Activated CD4-positive, alpha-beta T cell treated with anti-CD3 and anti-CD28 coated beads for 36 hours (primary cell): ENCODE data around the gene CCDC80. TPM values are rescaled to one million over a fixed set of nuclear protein-coding genes. Genes with fewer than 3 reads are reported as not detected.

ENCODE experiments used
- ATAC-seq: fragments of 200-7000 bp; cut with Tn5 transposase; one replicate; pipeline ENCODE4 v1.10.0; 2021; ENCODE audit warnings: mild to moderate bottlenecking, moderate library complexity
- CTCF ChIA-PET: fragments of 350-600 bp; sonication (Branson Sonifier 250); formaldehyde crosslinking; loops from one replicate; lab custom pipeline; 2021; ENCODE audit warnings: antibody characterized with exemption; lab: Charles Lee
- POLR2A ChIA-PET: fragments of 350-600 bp; sonication (Branson Sonifier 250); formaldehyde crosslinking; loops from one replicate; lab custom pipeline; 2021; ENCODE audit warnings: antibody characterized with exemption, inconsistent platforms; lab: Charles Lee
- DNase-seq: peaks from one replicate; pipeline ENCODE4 v3.0.0-alpha.2; 2020
- H3K27ac Mint-ChIP-seq: one replicate; pipeline ENCODE4 v1.8.0; 2021; ENCODE audit warnings: mixed read lengths
- H3K27me3 Mint-ChIP-seq: one replicate; pipeline ENCODE4 v1.8.0; 2021; ENCODE audit warnings: mixed read lengths
- H3K36me3 Mint-ChIP-seq: one replicate; pipeline ENCODE4 v1.8.0; 2021; ENCODE audit warnings: low read depth, mixed read lengths
- H3K4me1 Mint-ChIP-seq: one replicate; pipeline ENCODE4 v1.8.0; 2021; ENCODE audit warnings: mixed read lengths
- H3K4me3 Mint-ChIP-seq: one replicate; pipeline ENCODE4 v1.8.0; 2021; ENCODE audit warnings: mild to moderate bottlenecking, moderate library complexity, mixed read lengths
- H3K9me3 Mint-ChIP-seq: one replicate; pipeline ENCODE4 v1.8.0; 2021; ENCODE audit warnings: low read depth, mixed read lengths
- intact Hi-C, 2 experiments: fragments of 100-400 bp; cut with DNase I in 1 of 2; cut with micrococcal nuclease in 1 of 2; formaldehyde crosslinking; loops; one replicate each; pipeline versions ENCODE4 v1.14.2 to v1.15.1; 2022 to 2024; cut with DNase I, micrococcal nuclease
- total RNA-seq, 2 experiments: library from RNA; stranded (reverse); gene quantifications; one replicate each; pipeline ENCODE4 v1.2.3, GENCODE V29; 2021

The CCDC80 gene
- total RNA-seq, 2 experiments from 2014 or later: not detected

GRCh38 chr3:112610121-112610520 lies 30.8 kb downstream of the CCDC80 start:
- no peaks in the 10 kb centered on the region for H3K9me3 Mint-ChIP-seq
- H3K4me1 Mint-ChIP-seq: peaks cover 5% of the 10 kb centered on the region
- ATAC-seq: no peak
- no peak for DNase-seq
- H3K27ac Mint-ChIP-seq: no peak overlapping the region
- intact Hi-C loops: no loop called here
- no peaks in the 10 kb centered on the region for H3K36me3 Mint-ChIP-seq
- no peaks in the 10 kb centered on the region for H3K27me3 Mint-ChIP-seq
- CTCF ChIA-PET: no interaction called here
- POLR2A ChIA-PET: no interaction called here
- no peak overlapping the region for H3K4me3 Mint-ChIP-seq

DNA sequence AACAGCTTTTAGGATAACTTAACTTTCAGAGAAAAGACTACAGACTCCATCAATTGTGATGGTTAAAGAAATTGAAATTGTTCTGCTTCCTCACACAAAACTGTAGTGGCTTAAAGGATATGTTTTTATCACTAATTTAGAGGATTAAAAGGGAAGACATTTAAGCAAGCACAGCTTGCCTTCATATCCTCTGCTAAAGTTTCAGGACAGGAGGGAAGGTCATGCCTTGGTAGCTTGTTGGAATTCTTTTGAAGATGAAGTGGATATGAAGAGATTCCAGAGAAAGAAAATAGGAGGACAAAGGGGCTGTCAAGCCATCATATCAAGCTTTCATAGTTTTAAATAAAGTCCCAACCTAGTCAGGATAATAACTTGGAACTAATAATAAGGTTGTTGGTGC lies 33.1 kb downstream of the CCDC80 start:
- ChIA-PET POLR2A (no interaction called here), CTCF (interaction anchor here (1.5 to 2.1 kb wide), 3 partner anchors 8 to 11 kb away, joined by 5 to 10 read pairs (median 6); no protein-coding TSS in a partner anchor)
- H3K27ac Mint-ChIP-seq: no peak overlapping the region
- no peaks in the 10 kb centered on the region for H3K36me3 Mint-ChIP-seq
- H3K4me1 Mint-ChIP-seq: peaks cover 10% of the 10 kb centered on the region
- ATAC-seq (no peak), DNase-seq (no peak)
- H3K4me3 Mint-ChIP-seq: no peak overlapping the region
- no peaks in the 10 kb centered on the region for H3K27me3 Mint-ChIP-seq
- intact Hi-C loops: no loop called here
- H3K9me3 Mint-ChIP-seq: no peaks in the 10 kb centered on the region

DNA sequence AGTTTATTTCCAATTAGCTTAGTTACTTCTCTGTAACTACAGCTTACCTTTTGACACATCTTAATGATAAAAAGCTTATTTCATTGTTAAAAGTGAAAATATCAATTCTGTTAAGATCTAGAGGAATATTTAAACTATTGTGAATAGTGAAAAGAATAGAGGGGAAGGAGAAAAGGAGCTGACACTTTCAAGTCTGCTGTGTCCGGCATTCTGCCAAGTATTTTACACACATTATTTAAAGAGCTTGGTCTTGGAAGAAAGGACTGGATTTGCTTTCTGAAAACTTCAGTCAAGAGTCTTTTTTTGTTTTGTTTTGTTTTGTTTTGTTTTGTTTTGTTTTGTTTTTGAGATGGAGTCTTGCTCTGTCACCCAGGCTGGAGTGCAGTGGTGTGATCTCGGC lies 34.8 kb downstream of the CCDC80 start:
- no peak overlapping the region for H3K27ac Mint-ChIP-seq
- DNase-seq (no peak), ATAC-seq (no peak)
- H3K36me3 Mint-ChIP-seq: no peaks in the 10 kb centered on the region
- H3K27me3 Mint-ChIP-seq: no peaks in the 10 kb centered on the region
- ChIA-PET POLR2A (no interaction called here), CTCF (interaction anchor here (1.4 to 2.8 kb wide), 2 partner anchors 11 to 24 kb away, joined by 3 to 12 read pairs; no protein-coding TSS in a partner anchor)
- H3K4me1 Mint-ChIP-seq: peaks cover 25% of the 10 kb centered on the region
- intact Hi-C loops: no loop called here
- H3K4me3 Mint-ChIP-seq: no peak overlapping the region
- H3K9me3 Mint-ChIP-seq: no peaks in the 10 kb centered on the region

- CTCF ChIA-PET: interaction anchor here (1.4 to 2.8 kb wide), 2 partner anchors 11 to 23 kb away, joined by 3 to 12 read pairs; no protein-coding TSS in a partner anchor
- Mint-ChIP-seq H3K27ac (no peak overlapping the region), H3K27me3 (no peaks in the 10 kb centered on the region), H3K4me1 (peaks cover 25% of the 10 kb centered on the region), H3K36me3 (no peaks in the 10 kb centered on the region), H3K4me3 (no peak overlapping the region), H3K9me3 (no peaks in the 10 kb centered on the region)
- ATAC-seq (peak; percentile 75), DNase-seq (peak; percentile 14)
- POLR2A ChIA-PET: no interaction called here
- intact Hi-C loops: no loop called here
Observed at GRCh38 chr3:112605285-112605684, 35.7 kb downstream of the CCDC80 start.

DNA sequence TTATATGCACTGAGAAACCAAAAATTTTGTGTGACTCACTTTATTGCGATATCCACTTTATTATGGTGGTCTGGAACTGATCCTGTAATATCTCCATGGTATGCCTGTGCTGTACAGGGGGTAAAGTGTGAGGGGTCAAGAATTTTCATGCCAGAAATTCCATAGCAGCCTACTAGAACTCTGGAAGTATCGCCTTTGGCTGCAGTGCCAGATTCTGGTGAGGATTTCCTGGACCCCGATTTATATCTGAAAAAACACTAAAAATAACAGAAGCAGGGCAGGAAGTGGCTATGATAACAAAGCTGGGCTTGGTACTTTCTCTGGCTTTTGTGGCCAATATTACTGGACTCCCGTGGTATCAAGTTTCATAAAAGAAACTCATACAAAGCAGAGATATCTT lies 36.4 kb downstream of the CCDC80 start:
- no peak for DNase-seq
- Mint-ChIP-seq H3K9me3 (no peaks in the 10 kb centered on the region), H3K27ac (no peak overlapping the region), H3K27me3 (no peaks in the 10 kb centered on the region), H3K4me3 (no peak overlapping the region), H3K4me1 (peaks cover 25% of the 10 kb centered on the region), H3K36me3 (no peaks in the 10 kb centered on the region)
- POLR2A ChIA-PET: no interaction called here
- intact Hi-C loops: no loop called here
- CTCF ChIA-PET: interaction anchor here (0.6 to 2.8 kb wide), 2 partner anchors 22 to 936 kb away, joined by 3 to 12 read pairs; no protein-coding TSS in a partner anchor
- ATAC-seq: no peak

GRCh38 chr3:112602217-112602838 lies 38.6 kb downstream of the CCDC80 start:
- intact Hi-C loops: loop anchor here in 1 of 2 experiments (2.0 kb wide), 1 partner anchor 40 kb away; the partner anchor contains the start of gene SLC35A5
- H3K9me3 Mint-ChIP-seq: no peaks in the 10 kb centered on the region
- peaks cover 25% of the 10 kb centered on the region for H3K4me1 Mint-ChIP-seq
- H3K36me3 Mint-ChIP-seq: peaks cover 4% of the 10 kb centered on the region
- H3K27ac Mint-ChIP-seq: peak overlapping the region; percentile 2
- DNase-seq: no peak
- no peak overlapping the region for H3K4me3 Mint-ChIP-seq
- no peaks in the 10 kb centered on the region for H3K27me3 Mint-ChIP-seq
- CTCF ChIA-PET: interaction anchor here (0.7 to 1.6 kb wide), 6 partner anchors 12 to 137 kb away, joined by 3 to 5 read pairs (median 4); no protein-coding TSS in a partner anchor
- peak; percentile 75 for ATAC-seq
- POLR2A ChIA-PET: no interaction called here

- Mint-ChIP-seq H3K27ac (no peak overlapping the region), H3K4me1 (peaks cover 16% of the 10 kb centered on the region), H3K27me3 (no peaks in the 10 kb centered on the region), H3K4me3 (no peak overlapping the region), H3K9me3 (no peaks in the 10 kb centered on the region), H3K36me3 (peaks cover 14% of the 10 kb centered on the region)
- intact Hi-C loops: no loop called here
- POLR2A ChIA-PET: no interaction called here
- CTCF ChIA-PET: interaction anchor here (3.2 kb wide), 1 partner anchor 16 kb away, joined by 17 read pairs; no protein-coding TSS in a partner anchor
- no peak for ATAC-seq
- DNase-seq: no peak
Observed at GRCh38 chr3:112598731-112599130, 42.2 kb downstream of the CCDC80 start.

DNA sequence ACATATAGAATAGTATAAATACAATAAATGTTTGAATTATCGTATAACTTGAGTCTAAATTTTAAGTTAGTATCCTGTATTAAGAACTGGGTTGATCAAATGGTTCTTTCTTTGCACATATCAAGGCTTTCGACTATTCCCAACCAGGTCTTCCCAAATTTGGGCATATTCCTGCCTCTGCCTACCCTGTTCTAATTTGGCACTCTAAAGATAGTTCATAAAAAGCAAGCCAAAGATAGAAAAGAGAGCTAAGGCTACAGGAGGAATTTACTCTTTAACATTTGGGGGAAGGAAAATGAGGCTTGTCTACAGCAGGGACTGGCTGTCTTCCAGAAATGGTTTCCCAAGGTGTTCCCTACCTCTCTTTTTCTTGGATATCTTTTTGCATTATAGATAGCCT lies 43.0 kb downstream of the CCDC80 start:
- H3K36me3 Mint-ChIP-seq: peaks cover 18% of the 10 kb centered on the region
- H3K27ac Mint-ChIP-seq: no peak overlapping the region
- intact Hi-C loops: no loop called here
- ATAC-seq: no peak
- H3K27me3 Mint-ChIP-seq: no peaks in the 10 kb centered on the region
- no peak overlapping the region for H3K4me3 Mint-ChIP-seq
- POLR2A ChIA-PET: no interaction called here
- DNase-seq: no peak
- CTCF ChIA-PET: interaction anchor here (2.1 to 3.2 kb wide), 2 partner anchors 10 to 15 kb away, joined by 10 to 17 read pairs; no protein-coding TSS in a partner anchor
- peaks cover 15% of the 10 kb centered on the region for H3K4me1 Mint-ChIP-seq
- H3K9me3 Mint-ChIP-seq: no peaks in the 10 kb centered on the region

DNA sequence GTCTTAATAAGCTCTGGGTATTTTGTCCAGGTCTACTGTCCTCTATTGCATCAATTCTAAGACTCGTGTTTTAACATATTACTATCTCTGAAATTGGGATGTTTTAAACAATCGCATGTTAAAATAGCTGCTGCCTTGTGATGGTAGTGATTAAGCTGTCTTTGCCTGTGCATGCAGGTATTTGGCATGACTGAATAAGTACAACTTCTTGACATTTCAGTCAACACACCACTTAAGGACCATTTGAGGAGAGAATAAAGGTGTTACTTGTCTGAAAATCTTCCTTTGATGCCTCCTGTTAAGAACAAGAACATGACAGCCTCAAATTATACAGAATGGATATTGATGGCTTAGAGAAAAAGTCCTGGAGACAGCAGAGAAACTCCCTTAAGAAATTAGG lies 46.1 kb downstream of the CCDC80 start:
- ChIA-PET CTCF (interaction anchor here (1.0 to 1.1 kb wide), 3 partner anchors 11 to 19 kb away, joined by 3 read pairs; no protein-coding TSS in a partner anchor), POLR2A (no interaction called here)
- peaks cover 34% of the 10 kb centered on the region for H3K36me3 Mint-ChIP-seq
- no peak overlapping the region for H3K27ac Mint-ChIP-seq
- peaks cover 3% of the 10 kb centered on the region for H3K9me3 Mint-ChIP-seq
- ATAC-seq (no peak), DNase-seq (no peak)
- no peak overlapping the region for H3K4me3 Mint-ChIP-seq
- intact Hi-C loops: no loop called here
- no peaks in the 10 kb centered on the region for H3K4me1 Mint-ChIP-seq
- no peaks in the 10 kb centered on the region for H3K27me3 Mint-ChIP-seq

DNA sequence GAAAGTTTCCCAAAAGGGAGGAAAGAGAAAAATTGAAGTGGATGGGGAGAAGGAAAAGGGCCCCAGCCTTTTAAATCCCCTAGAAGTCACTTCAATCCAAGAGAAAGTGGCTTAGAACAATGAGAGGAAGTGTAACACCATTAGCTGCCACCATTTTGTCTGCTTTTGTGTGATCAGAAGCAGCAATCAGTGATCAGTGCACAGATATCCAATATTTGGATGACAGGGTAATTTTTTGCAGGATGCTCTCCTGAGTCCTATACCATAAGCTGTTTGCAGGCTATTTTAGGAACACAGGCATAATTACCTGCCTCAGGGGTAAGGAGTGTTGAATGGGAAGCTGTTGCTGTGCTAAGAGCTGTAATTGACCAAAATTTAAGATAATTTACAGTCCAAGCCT lies 47.7 kb downstream of the CCDC80 start:
- H3K36me3 Mint-ChIP-seq: peaks cover 45% of the 10 kb centered on the region
- no peaks in the 10 kb centered on the region for H3K4me1 Mint-ChIP-seq
- ATAC-seq (no peak), DNase-seq (no peak)
- peaks cover 3% of the 10 kb centered on the region for H3K9me3 Mint-ChIP-seq
- intact Hi-C loops: no loop called here
- H3K4me3 Mint-ChIP-seq: no peak overlapping the region
- POLR2A ChIA-PET: no interaction called here
- CTCF ChIA-PET: interaction anchor here (0.5 to 2.0 kb wide), 2 partner anchors 11 to 266 kb away, joined by 3 to 10 read pairs; no protein-coding TSS in a partner anchor
- H3K27ac Mint-ChIP-seq: no peak overlapping the region
- no peaks in the 10 kb centered on the region for H3K27me3 Mint-ChIP-seq

- POLR2A ChIA-PET: no interaction called here
- CTCF ChIA-PET: interaction anchor here (0.7 to 1.6 kb wide), 4 partner anchors 9 to 66 kb away, joined by 3 read pairs; no protein-coding TSS in a partner anchor
- DNase-seq (no peak), ATAC-seq (no peak)
- intact Hi-C loops: no loop called here
- Mint-ChIP-seq H3K27me3 (no peaks in the 10 kb centered on the region), H3K9me3 (peaks cover under 1% of the 10 kb centered on the region), H3K4me3 (no peak overlapping the region), H3K4me1 (peaks cover 6% of the 10 kb centered on the region), H3K27ac (no peak overlapping the region), H3K36me3 (peaks cover 47% of the 10 kb centered on the region)
Observed at GRCh38 chr3:112587336-112587735, 53.6 kb downstream of the CCDC80 start.

DNA sequence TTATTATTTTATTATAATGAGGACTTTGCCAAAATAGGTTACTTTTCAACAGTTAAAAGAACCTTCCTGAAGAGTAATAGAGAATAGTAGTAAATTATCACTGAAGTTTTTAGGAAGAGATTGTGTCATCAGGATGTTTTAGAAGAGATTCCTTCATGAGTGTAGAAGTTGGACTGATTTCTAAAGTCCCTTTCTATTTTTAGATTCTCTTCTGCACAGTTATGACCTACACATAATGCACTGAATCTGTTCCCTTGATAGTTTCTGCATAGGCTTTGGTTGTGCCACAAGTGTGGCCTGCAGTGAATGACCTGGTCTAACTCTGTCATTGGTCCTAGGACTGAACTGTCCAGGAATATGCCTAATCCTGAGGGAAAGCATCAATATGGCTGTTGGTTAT lies 55.2 kb downstream of the CCDC80 start:
- ATAC-seq (no peak), DNase-seq (no peak)
- Mint-ChIP-seq H3K9me3 (no peaks in the 10 kb centered on the region), H3K4me3 (no peak overlapping the region), H3K4me1 (peaks cover 9% of the 10 kb centered on the region), H3K27ac (no peak overlapping the region), H3K27me3 (no peaks in the 10 kb centered on the region), H3K36me3 (peaks cover 45% of the 10 kb centered on the region)
- CTCF ChIA-PET: no interaction called here
- POLR2A ChIA-PET: no interaction called here
- intact Hi-C loops: no loop called here
